Ecto neural progenitor cell (in vitro differentiated cells): Measurements from ENCODE around the gene GPR137B.
A peak's percentile ranks its signal among the peaks of the same experiment; 100 is the strongest.
"Not testable (repeated sequence)": the region's sequence is repeated elsewhere in the genome, so short reads cannot be mapped to it uniquely, and the experiment has no call there.

ENCODE experiments used
- DNase-seq: peaks from one replicate; pipeline ENCODE4 v3.0.0-alpha.2; 2018; ENCODE audit warnings: low spot score

GPR137B gene

GRCh38 chr1:236161755-236162154, 19.4 kb downstream of the GPR137B start:
- not testable (repeated sequence) for DNase-seq

- DNase-seq: no peak
These were observed 21.3 kb downstream of the GPR137B start for GRCh38 chr1:236163463-236164153.

- peak; percentile 26 for DNase-seq
These were observed 21.9 kb downstream of the GPR137B start for GRCh38 chr1:236164273-236164672.

GRCh38 chr1:236165238-236165981, 23.1 kb downstream of the GPR137B start:
- peak; percentile 3 for DNase-seq

- no peak for DNase-seq
These were observed 23.7 kb downstream of the GPR137B start for GRCh38 chr1:236166041-236166440.

- peak; percentile 3 for DNase-seq
These were observed 24.8 kb downstream of the GPR137B start for GRCh38 chr1:236167154-236167553.

GRCh38 chr1:236167578-236167977, 25.2 kb downstream of the GPR137B start:
- DNase-seq: peak; percentile 14

GRCh38 chr1:236168716-236169429, 26.5 kb downstream of the GPR137B start:
- DNase-seq: peak; percentile 21

GRCh38 chr1:236172041-236172579, 29.8 kb downstream of the GPR137B start:
- DNase-seq: no peak

GRCh38 chr1:236173174-236173767, 30.9 kb downstream of the GPR137B start:
- no peak for DNase-seq

- no peak for DNase-seq
These were observed 33.5 kb downstream of the GPR137B start for GRCh38 chr1:236175642-236176336.

- no peak for DNase-seq
These were observed 34.3 kb downstream of the GPR137B start for GRCh38 chr1:236176337-236177336.

GRCh38 chr1:236179634-236180033, 37.3 kb downstream of the GPR137B start:
- DNase-seq: no peak

- no peak for DNase-seq
These were observed 38.7 kb downstream of the GPR137B start for GRCh38 chr1:236181059-236181458.

GRCh38 chr1:236185687-236186086, 43.3 kb downstream of the GPR137B start:
- no peak for DNase-seq

- not testable (repeated sequence) for DNase-seq
These were observed 44.1 kb downstream of the GPR137B start for GRCh38 chr1:236186471-236186870.

- DNase-seq: not testable (repeated sequence)
These were observed 45.7 kb downstream of the GPR137B start for GRCh38 chr1:236188084-236188483.

- DNase-seq: no peak
These were observed 50.8 kb downstream of the GPR137B start for GRCh38 chr1:236193184-236193583.

GRCh38 chr1:236200925-236201324, 58.6 kb downstream of the GPR137B start:
- DNase-seq: no peak

GRCh38 chr1:236201786-236202185, 59.4 kb downstream of the GPR137B start:
- DNase-seq: no peak
